ENCODE measurements around the gene KLHL29. TPM values are rescaled to one million over a fixed set of nuclear protein-coding genes. Genes with fewer than 3 reads are reported as not detected.

The KLHL29 gene
- total RNA-seq, 4 donors from 2014 or later = 2.2 to 3.3 (median 2.7) TPM

DNA sequence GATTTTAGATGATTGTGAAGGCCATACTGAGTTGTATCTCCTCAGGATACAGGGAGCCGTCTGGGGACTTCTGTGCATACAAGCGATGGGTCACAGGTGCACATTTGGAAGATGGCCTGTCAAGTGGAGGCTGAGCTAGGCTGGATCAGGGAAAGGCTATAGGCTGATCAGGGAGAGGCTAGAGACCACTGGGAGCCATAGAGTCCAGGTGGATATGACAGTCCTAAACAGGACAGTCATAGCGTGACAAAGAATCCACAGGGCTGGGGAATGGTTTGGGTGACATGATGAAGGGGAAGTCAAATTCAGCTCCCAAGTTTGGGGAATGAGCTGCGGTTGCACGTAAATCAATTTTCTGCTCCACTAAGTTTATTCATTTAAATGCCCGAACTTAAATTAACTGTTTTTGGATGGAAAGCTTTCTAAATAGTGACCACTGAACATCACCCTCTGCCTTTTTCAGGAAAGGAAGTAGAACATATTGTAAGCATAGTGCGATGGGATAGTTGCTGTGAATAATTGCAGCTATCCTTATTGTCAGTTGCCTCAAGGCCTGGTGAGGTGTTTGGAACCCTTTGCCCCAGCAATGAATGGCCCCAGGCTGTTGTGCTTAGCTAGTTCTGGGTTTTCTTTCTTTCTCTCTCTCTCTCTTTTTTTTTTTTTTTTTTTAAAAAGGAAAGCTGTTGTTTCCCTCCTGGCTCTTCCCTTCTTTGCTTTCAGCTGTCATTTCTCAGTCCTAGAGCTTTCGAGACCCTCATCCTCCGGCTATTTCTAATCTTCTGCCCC lies 50.5 kb downstream of the KLHL29 start:
- Histone ChIP-seq H3K27me3 (no peaks in the 10 kb centered on the region), H3K36me3 (no peaks in the 10 kb centered on the region), H3K27ac (no peak overlapping the region), H3K4me1 (no peaks in the 10 kb centered on the region), H3K4me3 (replicated peaks in 1 of 3) (no peak overlapping the region), H3K9me3 (no peaks in the 10 kb centered on the region)
- 93 to 94% methylated on average over 9 of the region's 9 CpGs for WGBS, 2 donors
- intact Hi-C loops (cut with DNase I) = no loop called here
- no peak for TF ChIP-seq POLR2A (IDR thresholded peaks at IDR 0.05)
- TF ChIP-seq, protein P1, sequence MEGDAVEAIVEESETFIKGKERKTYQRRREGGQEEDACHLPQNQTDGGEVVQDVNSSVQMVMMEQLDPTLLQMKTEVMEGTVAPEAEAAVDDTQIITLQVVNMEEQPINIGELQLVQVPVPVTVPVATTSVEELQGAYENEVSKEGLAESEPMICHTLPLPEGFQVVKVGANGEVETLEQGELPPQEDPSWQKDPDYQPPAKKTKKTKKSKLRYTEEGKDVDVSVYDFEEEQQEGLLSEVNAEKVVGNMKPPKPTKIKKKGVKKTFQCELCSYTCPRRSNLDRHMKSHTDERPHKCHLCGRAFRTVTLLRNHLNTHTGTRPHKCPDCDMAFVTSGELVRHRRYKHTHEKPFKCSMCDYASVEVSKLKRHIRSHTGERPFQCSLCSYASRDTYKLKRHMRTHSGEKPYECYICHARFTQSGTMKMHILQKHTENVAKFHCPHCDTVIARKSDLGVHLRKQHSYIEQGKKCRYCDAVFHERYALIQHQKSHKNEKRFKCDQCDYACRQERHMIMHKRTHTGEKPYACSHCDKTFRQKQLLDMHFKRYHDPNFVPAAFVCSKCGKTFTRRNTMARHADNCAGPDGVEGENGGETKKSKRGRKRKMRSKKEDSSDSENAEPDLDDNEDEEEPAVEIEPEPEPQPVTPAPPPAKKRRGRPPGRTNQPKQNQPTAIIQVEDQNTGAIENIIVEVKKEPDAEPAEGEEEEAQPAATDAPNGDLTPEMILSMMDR (IDR thresholded peaks at IDR 0.05) = no peak
- no peak for DNase-seq

GRCh38 chr2:23436346-23437098 lies 51.5 kb downstream of the KLHL29 start:
- intact Hi-C loops (cut with DNase I) = no loop called here
- H3K9me3 ChIP-seq = no peaks in the 10 kb centered on the region
- H3K36me3 ChIP-seq = no peaks in the 10 kb centered on the region
- H3K4me3 ChIP-seq (replicated peaks in 1 of 3) = no peak overlapping the region
- WGBS, 2 donors = 59 to 72% methylated on average over 16 of the region's 16 CpGs
- no peak for DNase-seq
- no peaks in the 10 kb centered on the region for H3K27me3 ChIP-seq
- no peak overlapping the region for H3K27ac ChIP-seq
- TF ChIP-seq, protein P1 (IDR thresholded peaks at IDR 0.05) = no peak
- TF ChIP-seq POLR2A (IDR thresholded peaks at IDR 0.05) = no peak
- H3K4me1 ChIP-seq = no peaks in the 10 kb centered on the region

- Histone ChIP-seq H3K4me3 (replicated peaks in 1 of 3) (no peak overlapping the region), H3K27ac (no peak overlapping the region), H3K9me3 (no peaks in the 10 kb centered on the region), H3K27me3 (no peaks in the 10 kb centered on the region), H3K4me1 (no peaks in the 10 kb centered on the region), H3K36me3 (no peaks in the 10 kb centered on the region)
- no peak for TF ChIP-seq POLR2A (IDR thresholded peaks at IDR 0.05)
- TF ChIP-seq, protein P1 (IDR thresholded peaks at IDR 0.05) = no peak
- DNase-seq = no peak
- intact Hi-C loops (cut with DNase I) = no loop called here
- 94 to 100% methylated on average over 1 of the region's 1 CpG for WGBS, 2 donors
Observed at GRCh38 chr2:23441414-23441813, 56.4 kb downstream of the KLHL29 start.

- no peak overlapping the region for H3K4me3 ChIP-seq (replicated peaks in 1 of 3)
- intact Hi-C loops (cut with DNase I) = no loop called here
- no peak overlapping the region for H3K27ac ChIP-seq
- 84 to 86% methylated on average over 4 of the region's 4 CpGs for WGBS, 2 donors
- H3K27me3 ChIP-seq = no peaks in the 10 kb centered on the region
- no peaks in the 10 kb centered on the region for H3K36me3 ChIP-seq
- H3K4me1 ChIP-seq = no peaks in the 10 kb centered on the region
- TF ChIP-seq POLR2A (IDR thresholded peaks at IDR 0.05) = no peak
- TF ChIP-seq, protein P1 (IDR thresholded peaks at IDR 0.05) = no peak
- no peaks in the 10 kb centered on the region for H3K9me3 ChIP-seq
- DNase-seq = no peak
Observed at GRCh38 chr2:23445450-23445868, 60.5 kb downstream of the KLHL29 start.

DNA sequence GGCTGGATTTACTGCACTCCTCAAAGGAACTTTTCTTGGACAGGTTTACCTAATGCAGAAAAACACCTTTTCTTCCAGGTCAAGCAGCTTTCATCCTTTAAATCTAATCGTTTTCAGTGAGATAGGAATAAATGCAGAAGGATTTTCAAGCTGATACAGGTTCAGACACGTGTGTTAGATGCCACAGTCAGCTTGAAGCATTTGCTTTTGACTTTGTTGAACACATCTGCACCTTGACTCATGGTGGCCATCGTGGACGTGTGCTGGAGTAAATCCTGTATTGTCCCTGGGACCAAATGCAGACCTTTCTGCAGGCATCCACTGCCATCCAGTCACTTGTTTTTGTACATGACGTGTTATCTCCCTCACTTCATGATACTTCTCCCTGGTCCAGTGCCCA lies 61.9 kb downstream of the KLHL29 start:
- no peak overlapping the region for H3K4me3 ChIP-seq (replicated peaks in 1 of 3)
- no peak overlapping the region for H3K27ac ChIP-seq
- intact Hi-C loops (cut with DNase I) = no loop called here
- DNase-seq = no peak
- TF ChIP-seq, protein P1 (IDR thresholded peaks at IDR 0.05) = no peak
- TF ChIP-seq POLR2A (IDR thresholded peaks at IDR 0.05) = no peak
- H3K27me3 ChIP-seq = no peaks in the 10 kb centered on the region
- no peaks in the 10 kb centered on the region for H3K4me1 ChIP-seq
- H3K9me3 ChIP-seq = no peaks in the 10 kb centered on the region
- H3K36me3 ChIP-seq = no peaks in the 10 kb centered on the region
- WGBS, 2 donors = 69 to 82% methylated on average over 5 of the region's 5 CpGs

All from thyroid gland (tissue), 4 donors.